A673 (cell line): ENCODE data around the gene DEFB112.

Experiments
- CTCF ChIP-seq: fragments of 300-800, 200-600 bp; sonication (generic); conservative IDR thresholded peaks from 2 replicates; pipeline ENCODE4 v1.5.1; 2017; ENCODE audit warnings: low read depth, mild to moderate bottlenecking, antibody characterized with exemption, low read length, moderate library complexity, mixed read lengths
- EZH2 ChIP-seq: fragments of 200-600 bp; sonication (generic); IDR thresholded peaks from 2 replicates; pipeline ENCODE4 v1.6.1; 2017; ENCODE audit warnings: borderline replicate concordance, low read depth, mild to moderate bottlenecking, mixed read lengths, antibody characterized with exemption, low read length; ENCODE audit not compliant: poor library complexity, severe bottlenecking

GRCh38 chr6:50098641-50098993 lies 48.9 kb upstream of the DEFB112 start:
- TF ChIP-seq CTCF (no peak), EZH2 (no peak)
